Caco-2 (cell line): ENCODE measurements around the gene DLX1. TPM values are rescaled to one million over a fixed set of nuclear protein-coding genes. Genes with fewer than 3 reads are reported as not detected.
A peak's percentile ranks its signal among the peaks of the same experiment; 100 is the strongest.

ENCODE experiments used
- BruUV-seq: library from RNA; stranded (reverse); fragments of 400-500 nt; replicated peaks from 2 replicates; lab custom pipeline; 2021; lab: Mats Ljungman, UMichigan
- CTCF ChIA-PET: fragments of 300-600 bp; sonication (Branson Sonifier 250); formaldehyde crosslinking; loops from one replicate; lab custom pipeline; 2022; ENCODE audit warnings: antibody characterized with exemption; lab: Charles Lee
- POLR2A ChIA-PET: fragments of 300-600 bp; sonication (Branson Sonifier 250); formaldehyde crosslinking; loops from one replicate; lab custom pipeline; 2022; ENCODE audit warnings: antibody characterized with exemption; lab: Charles Lee
- DNase-seq, 2 experiments: peaks; one replicate each; pipeline versions ENCODE4 v3.0.0 to v3.0.0-alpha.2; 2020 to 2022
- H3K27me3 ChIP-seq: replicated peaks from 2 replicates; pipeline ENCODE4 v1.6.0; 2011; ENCODE audit warnings: low read length; ENCODE audit not compliant: control insufficient read depth, insufficient read depth
- H3K36me3 ChIP-seq: 2 replicates; pipeline ENCODE4 v1.5.1; 2011; ENCODE audit warnings: low read length; ENCODE audit not compliant: control insufficient read depth, insufficient read depth
- H3K4me1 ChIP-seq: fragments of 250-450 bp; sonication (Bioruptor Pico); 2 replicates; pipeline ENCODE4 v1.5.1; 2020; ENCODE audit warnings: mild to moderate bottlenecking
- H3K4me3 ChIP-seq: 2 replicates; pipeline ENCODE4 v1.5.1; 2011; ENCODE audit warnings: low read depth, mild to moderate bottlenecking, control low read depth, low read length
- H3K9me3 ChIP-seq: fragments of 250-450 bp; sonication (Bioruptor Pico); 2 replicates; pipeline ENCODE4 v1.5.1; 2020; ENCODE audit warnings: mild to moderate bottlenecking, moderate library complexity
- H3K27ac Mint-ChIP-seq: one replicate; pipeline ENCODE4 v1.8.0; 2022; ENCODE audit warnings: mixed read lengths; ENCODE audit not compliant: unreplicated experiment
- H3K27me3 Mint-ChIP-seq: one replicate; pipeline ENCODE4 v1.8.0; 2022; ENCODE audit warnings: mixed read lengths; ENCODE audit not compliant: insufficient read depth, unreplicated experiment
- H3K36me3 Mint-ChIP-seq: one replicate; pipeline ENCODE4 v1.8.0; 2022; ENCODE audit warnings: mild to moderate bottlenecking, mixed read lengths; ENCODE audit not compliant: insufficient read depth, unreplicated experiment
- H3K4me1 Mint-ChIP-seq: one replicate; pipeline ENCODE4 v1.8.0; 2022; ENCODE audit warnings: low read depth, mixed read lengths; ENCODE audit not compliant: unreplicated experiment
- H3K4me3 Mint-ChIP-seq: one replicate; pipeline ENCODE4 v1.8.0; 2022; ENCODE audit warnings: mild to moderate bottlenecking, moderate library complexity, mixed read lengths; ENCODE audit not compliant: unreplicated experiment
- H3K9me3 Mint-ChIP-seq: one replicate; pipeline ENCODE4 v1.8.0; 2022; ENCODE audit warnings: mixed read lengths; ENCODE audit not compliant: unreplicated experiment
- CTCF ChIP-seq, 2 experiments: fragments of 200-600 bp in 1 of 2; IDR thresholded peaks; 1 replicate in 1 of 2; 2 replicates in 1 of 2; pipeline versions ENCODE4 v1.5.1 to v1.8.0; 2011 to 2022; ENCODE audit warnings: antibody characterized with exemption in 1 of 2, control low read depth in 1 of 2, inconsistent platforms in 1 of 2, low read depth in 1 of 2, low read length in 1 of 2, mild to moderate bottlenecking in 1 of 2, moderate library complexity in 1 of 2; ENCODE audit not compliant: insufficient read depth in 1 of 2, severe bottlenecking in 1 of 2, unreplicated experiment in 1 of 2
- intact Hi-C: fragments of 100-400 bp; cut with micrococcal nuclease; formaldehyde crosslinking; loops from one replicate; pipeline ENCODE4 v1.10.0; 2022; ENCODE audit not compliant: unreplicated experiment
- total RNA-seq: library from RNA; stranded (reverse); gene quantifications from 2 replicates; pipeline ENCODE4 v1.2.3, GENCODE V29; 2022

DLX1 gene
- total RNA-seq, 1 experiment from 2014 or later, result 1.2 TPM

GRCh38 chr2:172114579-172114978 is 29.3 kb downstream of the DLX1 start:
- Mint-ChIP-seq H3K4me1 (peaks cover 14% of the 10 kb centered on the region), H3K36me3 (no peaks in the 10 kb centered on the region), H3K9me3 (no peaks in the 10 kb centered on the region), H3K4me3 (no peak overlapping the region), H3K27me3 (no peaks in the 10 kb centered on the region), H3K27ac (no peak overlapping the region)
- Histone ChIP-seq H3K36me3 (no peaks in the 10 kb centered on the region), H3K27me3 (no peaks in the 10 kb centered on the region), H3K4me3 (no peak overlapping the region), H3K9me3 (no peaks in the 10 kb centered on the region), H3K4me1 (peaks cover 17% of the 10 kb centered on the region)
- no TSS peak for BruUV-seq
- peak in 1 of 2 experiments; percentile 60 for DNase-seq
- intact Hi-C loops, result no loop called here
- ChIA-PET CTCF (interaction anchor here (0.6 to 2.1 kb wide), 7 partner anchors 13 to 516 kb away, joined by 3 to 27 read pairs (median 5); partner anchors contain the start of gene HAT1), POLR2A (no interaction called here)
- no peak for TF ChIP-seq CTCF (IDR thresholded peaks at IDR 0.05; ENCODE audit: insufficient read depth in 1 of 2, low read depth in 1 of 2, low read length in 1 of 2, severe bottlenecking in 1 of 2, unreplicated experiment in 1 of 2)

- CTCF ChIA-PET, result no interaction called here
- DNase-seq, result no peak
- no peaks in the 10 kb centered on the region for H3K9me3 ChIP-seq
- H3K4me1 ChIP-seq, result peaks cover 17% of the 10 kb centered on the region
- H3K27me3 Mint-ChIP-seq, result no peaks in the 10 kb centered on the region
- H3K27me3 ChIP-seq, result no peaks in the 10 kb centered on the region
- H3K9me3 Mint-ChIP-seq, result no peaks in the 10 kb centered on the region
- H3K4me1 Mint-ChIP-seq, result peaks cover 20% of the 10 kb centered on the region
- BruUV-seq, result no TSS peak
- intact Hi-C loops, result no loop called here
- H3K4me3 Mint-ChIP-seq, result no peak overlapping the region
- no peak for TF ChIP-seq CTCF (IDR thresholded peaks at IDR 0.05; ENCODE audit: insufficient read depth in 1 of 2, low read depth in 1 of 2, low read length in 1 of 2, severe bottlenecking in 1 of 2, unreplicated experiment in 1 of 2)
- no peak overlapping the region for H3K4me3 ChIP-seq
- H3K27ac Mint-ChIP-seq, result no peak overlapping the region
- no peaks in the 10 kb centered on the region for H3K36me3 Mint-ChIP-seq
- POLR2A ChIA-PET, result no interaction called here
- H3K36me3 ChIP-seq, result no peaks in the 10 kb centered on the region
Observed at GRCh38 chr2:172116107-172116506, 30.8 kb downstream of the DLX1 start.

- H3K4me3 ChIP-seq, result no peak overlapping the region
- POLR2A ChIA-PET, result no interaction called here
- Mint-ChIP-seq H3K27me3 (no peaks in the 10 kb centered on the region), H3K9me3 (no peaks in the 10 kb centered on the region), H3K4me1 (peaks cover 28% of the 10 kb centered on the region), H3K27ac (no peak overlapping the region), H3K36me3 (no peaks in the 10 kb centered on the region), H3K4me3 (no peak overlapping the region)
- TF ChIP-seq CTCF (IDR thresholded peaks at IDR 0.05; ENCODE audit: insufficient read depth in 1 of 2, low read depth in 1 of 2, low read length in 1 of 2, severe bottlenecking in 1 of 2, unreplicated experiment in 1 of 2), result no peak
- H3K36me3 ChIP-seq, result no peaks in the 10 kb centered on the region
- intact Hi-C loops, result no loop called here
- CTCF ChIA-PET, result interaction anchor here (1.0 kb wide), 1 partner anchor 8 kb away, joined by 5 read pairs; no protein-coding TSS in a partner anchor
- BruUV-seq, result no TSS peak
- no peaks in the 10 kb centered on the region for H3K9me3 ChIP-seq
- H3K27me3 ChIP-seq, result no peaks in the 10 kb centered on the region
- no peak for DNase-seq
- peaks cover 17% of the 10 kb centered on the region for H3K4me1 ChIP-seq
Observed at GRCh38 chr2:172119089-172119488, 33.8 kb downstream of the DLX1 start.
